ENCODE measurements around the gene CCDC18. TPM values are rescaled to one million over a fixed set of nuclear protein-coding genes. Genes with fewer than 3 reads are reported as not detected.

CCDC18 gene
- total and polyA plus RNA-seq, 2 donors from 2014 or later, result 1.2 to 3.9 TPM

- DNase-seq (peak in 2 of 5 donors; percentile 33 to 36), FAIRE-seq (no peak)
- H3K27ac ChIP-seq (ENCODE audit: low read depth in 2 of 2, low read length in 2 of 2), result no peak overlapping the region
- H3K4me1 ChIP-seq (ENCODE audit: control insufficient read depth in 2 of 3, insufficient read depth in 2 of 3, low read depth in 1 of 3, low read length in 3 of 3), result peaks cover 0 to 16% (median 0%) of the 10 kb centered on the region in 3 donors
- H3K36me3 ChIP-seq (ENCODE audit: control insufficient read depth in 2 of 3, insufficient read depth in 3 of 3, low read length in 3 of 3), result no peaks in the 10 kb centered on the region
- H3K9ac ChIP-seq (ENCODE audit: low read length in 3 of 3), result peak overlapping the region in 2 of 3 donors; percentile 3 to 24
- H3K27me3 ChIP-seq (ENCODE audit: control insufficient read depth, insufficient read depth, low read length), result no peaks in the 10 kb centered on the region
- H3K9me3 ChIP-seq (ENCODE audit: control insufficient read depth in 2 of 3, insufficient read depth in 1 of 3, low read length in 3 of 3), result no peaks in the 10 kb centered on the region
- H3K4me3 ChIP-seq (ENCODE audit: low read length in 3 of 3), result peak overlapping the region; percentile 14 to 94 (median 85)
- TF ChIP-seq CTCF (IDR thresholded peaks at IDR 0.05; ENCODE audit: borderline replicate concordance, extremely low read depth, insufficient read depth), result no peak
- intact Hi-C loops (cut with DNase I), result no loop called here
These were observed 2.1 kb upstream of the CCDC18 start for GRCh38 chr1:93178418-93178817.

GRCh38 chr1:93179886-93180722, 420 bp upstream of the CCDC18 start, which contains the start of gene TMED5:
Gene TMED5, minus strand, starts transcription at chr1:93180413. Its CDS starts 171 bp downstream, at chr1:93180242.
- peak; percentile 15 for TF ChIP-seq CTCF (IDR thresholded peaks at IDR 0.05; ENCODE audit: borderline replicate concordance, extremely low read depth, insufficient read depth)
- H3K4me3 ChIP-seq (ENCODE audit: low read length in 3 of 3), result peak within 1 kb of the TSS; percentile 85 to 94 (median 91)
- FAIRE-seq (peak; percentile 67), DNase-seq (peak; percentile 99 to 100 (median 99))
- H3K9me3 ChIP-seq (ENCODE audit: control insufficient read depth in 2 of 3, insufficient read depth in 1 of 3, low read length in 3 of 3), result no peaks in the 10 kb centered on the region
- H3K36me3 ChIP-seq (ENCODE audit: control insufficient read depth in 2 of 3, insufficient read depth in 3 of 3, low read length in 3 of 3), result no peaks in the 10 kb centered on the region
- H3K4me1 ChIP-seq (ENCODE audit: control insufficient read depth in 2 of 3, insufficient read depth in 2 of 3, low read depth in 1 of 3, low read length in 3 of 3), result peaks cover 0 to 16% (median 0%) of the 10 kb centered on the region in 3 donors
- intact Hi-C loops (cut with DNase I), result no loop called here
- peak within 1 kb of the TSS; percentile 81 to 99 (median 88) for H3K9ac ChIP-seq (ENCODE audit: low read length in 3 of 3)
- H3K27ac ChIP-seq (ENCODE audit: low read depth in 2 of 2, low read length in 2 of 2), result peak within 1 kb of the TSS; percentile 99
- no peaks in the 10 kb centered on the region for H3K27me3 ChIP-seq (ENCODE audit: control insufficient read depth, insufficient read depth, low read length)

- FAIRE-seq, result peak; percentile 77
- Histone ChIP-seq H3K4me1 (ENCODE audit: control insufficient read depth in 2 of 3, insufficient read depth in 2 of 3, low read depth in 1 of 3, low read length in 3 of 3) (no peaks in the 10 kb centered on the region), H3K27me3 (ENCODE audit: control insufficient read depth, insufficient read depth, low read length) (no peaks in the 10 kb centered on the region), H3K4me3 (ENCODE audit: low read length in 3 of 3) (no peak overlapping the region), H3K9ac (ENCODE audit: low read length in 3 of 3) (no peak overlapping the region), H3K9me3 (ENCODE audit: control insufficient read depth in 2 of 3, insufficient read depth in 1 of 3, low read length in 3 of 3) (no peaks in the 10 kb centered on the region), H3K27ac (ENCODE audit: low read depth in 2 of 2, low read length in 2 of 2) (no peak overlapping the region), H3K36me3 (ENCODE audit: control insufficient read depth in 2 of 3, insufficient read depth in 3 of 3, low read length in 3 of 3) (no peaks in the 10 kb centered on the region)
- intact Hi-C loops (cut with DNase I), result no loop called here
- DNase-seq, result no peak
- TF ChIP-seq CTCF (IDR thresholded peaks at IDR 0.05; ENCODE audit: borderline replicate concordance, extremely low read depth, insufficient read depth), result no peak
These were observed 6.1 kb downstream of the CCDC18 start for GRCh38 chr1:93186667-93187066.
